ENCODE measurements around the gene OR4D1. TPM values are rescaled to one million over a fixed set of nuclear protein-coding genes. Genes with fewer than 3 reads are reported as not detected.

Gene OR4D1
- total RNA-seq, 1 donor from 2014 or later: not detected

DNA sequence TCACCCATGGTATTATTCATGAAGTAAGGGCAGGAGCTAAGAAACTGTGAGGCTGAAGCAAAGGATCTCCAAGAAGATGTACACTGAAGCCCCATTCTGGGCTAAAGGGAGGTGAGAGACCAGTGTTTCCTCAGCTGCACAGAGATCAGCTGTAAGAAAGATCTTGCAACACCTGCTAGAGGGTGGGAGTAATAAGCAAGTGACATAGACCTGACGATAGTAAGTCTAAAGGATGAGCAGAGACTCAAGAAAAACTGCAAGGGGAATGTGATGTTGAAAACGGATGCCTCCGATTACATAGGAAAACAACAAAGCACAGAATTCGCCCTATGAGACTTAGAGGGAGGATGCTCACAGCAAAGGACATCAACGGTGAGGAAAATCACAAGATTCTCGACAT, 18.5 kb downstream of the OR4D1 start, which contains the start of gene OR4D2:
Gene OR4D2 (plus strand): TSS at position 301 of the 400 bp plus-strand sequence. CDS start 2,674 bp downstream, outside the sequence.
- no peak within 1 kb of the TSS for H3K4me3 Mint-ChIP-seq (ENCODE audit: unreplicated experiment)
- H3K36me3 Mint-ChIP-seq (ENCODE audit: low read depth): no peaks in the 10 kb centered on the region
- H3K27me3 Mint-ChIP-seq (ENCODE audit: low read depth): peaks cover 58% of the 10 kb centered on the region
- H3K27ac Mint-ChIP-seq (ENCODE audit: unreplicated experiment): no peak within 1 kb of the TSS
- no peak for TF ChIP-seq CTCF (IDR thresholded peaks at IDR 0.05)
- no peak for DNase-seq (ENCODE audit: low spot score)
- H3K9me3 Mint-ChIP-seq (ENCODE audit: low read depth): no peaks in the 10 kb centered on the region
- no peaks in the 10 kb centered on the region for H3K4me1 Mint-ChIP-seq (ENCODE audit: low read depth)

GRCh38 chr17:58170622-58171021, 22.4 kb downstream of the OR4D1 start:
- H3K27ac Mint-ChIP-seq (ENCODE audit: unreplicated experiment): no peak overlapping the region
- no peak for DNase-seq (ENCODE audit: low spot score)
- no peak for TF ChIP-seq CTCF (IDR thresholded peaks at IDR 0.05)
- peaks cover 44% of the 10 kb centered on the region for H3K27me3 Mint-ChIP-seq (ENCODE audit: low read depth)
- no peak overlapping the region for H3K4me3 Mint-ChIP-seq (ENCODE audit: unreplicated experiment)
- H3K9me3 Mint-ChIP-seq (ENCODE audit: low read depth): peaks cover 4% of the 10 kb centered on the region
- H3K36me3 Mint-ChIP-seq (ENCODE audit: low read depth): peaks cover 2% of the 10 kb centered on the region
- no peaks in the 10 kb centered on the region for H3K4me1 Mint-ChIP-seq (ENCODE audit: low read depth)

DNA sequence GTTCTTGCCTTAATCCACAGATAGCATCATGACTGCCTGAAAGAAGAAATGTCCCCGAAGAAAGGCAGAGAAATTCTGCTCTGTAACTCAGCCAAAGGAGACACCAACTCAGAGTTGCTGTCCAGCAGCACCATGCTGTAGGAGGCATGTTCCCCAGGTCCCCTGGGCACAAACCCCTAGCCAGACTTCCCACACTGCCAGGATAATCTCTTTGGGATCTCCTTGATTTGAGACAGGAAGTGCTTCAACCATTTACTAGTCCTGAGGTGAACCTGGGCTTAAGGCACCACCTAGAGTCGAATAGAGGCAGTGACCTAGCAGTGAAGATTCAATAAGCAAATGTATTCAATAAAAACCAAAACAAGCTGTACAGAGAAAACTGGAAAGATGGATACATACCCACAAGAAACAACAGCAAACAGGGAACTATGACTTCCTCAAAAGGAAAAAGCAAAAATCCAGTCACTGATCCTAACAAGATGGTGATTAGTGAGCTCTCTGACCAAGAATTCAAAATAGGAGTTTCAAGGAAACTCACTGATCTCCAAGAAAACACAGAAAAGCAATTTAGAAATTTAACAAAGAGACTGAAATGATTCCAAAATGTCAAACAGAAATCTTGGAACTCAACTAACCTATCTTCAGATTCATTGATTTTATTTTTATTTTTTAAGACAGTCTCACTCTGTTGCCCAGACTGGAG, 24.3 kb downstream of the OR4D1 start:
- Mint-ChIP-seq H3K36me3 (ENCODE audit: low read depth) (peaks cover 2% of the 10 kb centered on the region), H3K27me3 (ENCODE audit: low read depth) (peaks cover 40% of the 10 kb centered on the region), H3K27ac (ENCODE audit: unreplicated experiment) (no peak overlapping the region), H3K9me3 (ENCODE audit: low read depth) (peaks cover 4% of the 10 kb centered on the region), H3K4me3 (ENCODE audit: unreplicated experiment) (no peak overlapping the region), H3K4me1 (ENCODE audit: low read depth) (no peaks in the 10 kb centered on the region)
- no peak for DNase-seq (ENCODE audit: low spot score)
- peak; percentile 51 for TF ChIP-seq CTCF (IDR thresholded peaks at IDR 0.05)

DNA sequence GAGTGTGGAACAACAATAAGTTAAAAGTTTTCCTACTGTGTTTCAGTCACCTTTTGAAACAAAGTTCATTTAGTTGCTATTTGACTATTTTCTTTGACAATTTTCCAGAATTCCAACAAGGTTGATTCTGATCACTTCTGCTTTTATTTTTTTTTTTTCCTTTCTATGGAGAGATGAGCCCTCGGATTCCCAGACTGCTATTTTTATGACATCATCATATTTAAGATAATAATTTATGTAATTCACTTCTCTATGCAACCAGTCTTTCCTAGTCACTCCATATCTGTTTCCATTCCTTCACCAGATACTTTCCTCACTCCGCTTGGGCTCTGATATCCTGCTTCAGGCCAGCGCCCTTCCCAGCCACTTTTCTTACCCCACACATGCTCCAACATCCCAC, 26.7 kb downstream of the OR4D1 start:
- H3K4me3 Mint-ChIP-seq (ENCODE audit: unreplicated experiment): no peak overlapping the region
- no peak for DNase-seq (ENCODE audit: low spot score)
- H3K27ac Mint-ChIP-seq (ENCODE audit: unreplicated experiment): no peak overlapping the region
- no peak for TF ChIP-seq CTCF (IDR thresholded peaks at IDR 0.05)
- H3K4me1 Mint-ChIP-seq (ENCODE audit: low read depth): no peaks in the 10 kb centered on the region
- peaks cover 2% of the 10 kb centered on the region for H3K36me3 Mint-ChIP-seq (ENCODE audit: low read depth)
- H3K27me3 Mint-ChIP-seq (ENCODE audit: low read depth): peaks cover 30% of the 10 kb centered on the region
- peaks cover 4% of the 10 kb centered on the region for H3K9me3 Mint-ChIP-seq (ENCODE audit: low read depth)

DNA sequence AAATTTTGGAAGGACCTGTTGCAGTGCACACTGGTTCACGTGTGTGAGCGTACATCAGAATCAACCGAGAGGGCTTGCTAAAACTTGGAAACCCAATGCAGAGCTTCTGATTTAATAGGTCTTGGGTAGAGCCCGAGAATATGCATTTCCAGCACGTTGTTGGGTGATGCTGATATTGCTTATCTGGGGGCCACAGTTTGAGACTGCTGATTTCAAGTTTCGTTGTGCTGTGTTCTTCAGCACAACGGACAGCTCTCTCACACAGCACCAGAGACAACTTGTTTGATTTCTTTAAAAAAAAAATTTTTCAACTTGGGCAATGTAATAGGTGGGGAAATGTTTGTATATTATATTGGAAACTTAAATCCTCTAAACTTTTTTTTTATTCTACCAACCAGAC, 28.0 kb downstream of the OR4D1 start:
- Mint-ChIP-seq H3K27me3 (ENCODE audit: low read depth) (peaks cover 24% of the 10 kb centered on the region), H3K4me1 (ENCODE audit: low read depth) (no peaks in the 10 kb centered on the region), H3K36me3 (ENCODE audit: low read depth) (peaks cover 2% of the 10 kb centered on the region), H3K4me3 (ENCODE audit: unreplicated experiment) (no peak overlapping the region), H3K9me3 (ENCODE audit: low read depth) (peaks cover 4% of the 10 kb centered on the region), H3K27ac (ENCODE audit: unreplicated experiment) (no peak overlapping the region)
- no peak for TF ChIP-seq CTCF (IDR thresholded peaks at IDR 0.05)
- no peak for DNase-seq (ENCODE audit: low spot score)

All from chondrocyte (in vitro differentiated cells).